ENCODE data around the gene NRAS.
"Not testable (repeated sequence)": the region's sequence is repeated elsewhere in the genome, so short reads cannot be mapped to it uniquely, and the experiment has no call there.

The NRAS gene

GRCh38 chr1:114716304-114717170 is at the start of gene NRAS:
Gene NRAS, minus strand, starts transcription at chr1:114716771. Its CDS starts 611 bp downstream, at chr1:114716160.
- DNase-seq (ENCODE audit: low spot score): peak; percentile 94

- no peak for DNase-seq (ENCODE audit: low spot score)
Observed at GRCh38 chr1:114764689-114765088, 48.1 kb upstream of the NRAS start.

- no peak for DNase-seq (ENCODE audit: low spot score)
Observed at GRCh38 chr1:114758256-114758832, 41.8 kb upstream of the NRAS start.

GRCh38 chr1:114757455-114758255 is 41.1 kb upstream of the NRAS start, which contains the start of gene CSDE1:
Gene CSDE1, minus strand, starts transcription at chr1:114757984. Its CDS starts 18,094 bp downstream, at chr1:114739890.
- peak; percentile 98 for DNase-seq (ENCODE audit: low spot score)

GRCh38 chr1:114756949-114757454 is 40.4 kb upstream of the NRAS start:
- no peak for DNase-seq (ENCODE audit: low spot score)

GRCh38 chr1:114756009-114756892 is 39.7 kb upstream of the NRAS start:
- DNase-seq (ENCODE audit: low spot score): no peak

- no peak for DNase-seq (ENCODE audit: low spot score)
Observed at GRCh38 chr1:114755006-114755931, 38.7 kb upstream of the NRAS start.

- not testable (repeated sequence) for DNase-seq (ENCODE audit: low spot score)
Observed at GRCh38 chr1:114753702-114754101, 37.1 kb upstream of the NRAS start.

GRCh38 chr1:114753143-114753542 is 36.6 kb upstream of the NRAS start:
- DNase-seq (ENCODE audit: low spot score): no peak

GRCh38 chr1:114750780-114751179 is 34.2 kb upstream of the NRAS start:
- DNase-seq (ENCODE audit: low spot score): no peak

- DNase-seq (ENCODE audit: low spot score): no peak
Observed at GRCh38 chr1:114749835-114750234, 33.3 kb upstream of the NRAS start.

- no peak for DNase-seq (ENCODE audit: low spot score)
Observed at GRCh38 chr1:114746450-114747121, 30.0 kb upstream of the NRAS start.

- no peak for DNase-seq (ENCODE audit: low spot score)
Observed at GRCh38 chr1:114745291-114745690, 28.7 kb upstream of the NRAS start.

- DNase-seq (ENCODE audit: low spot score): no peak
Observed at GRCh38 chr1:114741963-114742746, 25.6 kb upstream of the NRAS start.

GRCh38 chr1:114740331-114740730 is 23.8 kb upstream of the NRAS start:
- DNase-seq (ENCODE audit: low spot score): no peak

GRCh38 chr1:114737314-114737849 is 20.8 kb upstream of the NRAS start:
- no peak for DNase-seq (ENCODE audit: low spot score)

GRCh38 chr1:114735479-114735878 is 18.9 kb upstream of the NRAS start:
- no peak for DNase-seq (ENCODE audit: low spot score)

GRCh38 chr1:114729782-114730181 is 13.2 kb upstream of the NRAS start:
- DNase-seq (ENCODE audit: low spot score): no peak

- DNase-seq (ENCODE audit: low spot score): no peak
Observed at GRCh38 chr1:114728553-114728952, 12.0 kb upstream of the NRAS start.
